H9 (cell line): ENCODE measurements around the gene CHRM4. TPM values are rescaled to one million over a fixed set of nuclear protein-coding genes. Genes with fewer than 3 reads are reported as not detected.
A peak's percentile ranks its signal among the peaks of the same experiment; 100 is the strongest.

ENCODE experiments used
- DNase-seq: peaks from one replicate; pipeline ENCODE4 v3.0.0-alpha.2; 2017
- H2AFZ ChIP-seq: one replicate; pipeline ENCODE4 v1.6.1; 2013; ENCODE audit warnings: mild to moderate bottlenecking, low read length, control low read depth, moderate library complexity
- H2AK5ac ChIP-seq: 2 replicates; pipeline ENCODE4 v1.6.1; 2013; ENCODE audit warnings: low read length, control low read depth, mixed read lengths; ENCODE audit not compliant: insufficient read length
- H2BK120ac ChIP-seq: one replicate; pipeline ENCODE4 v1.6.1; 2013; ENCODE audit warnings: low read depth, mild to moderate bottlenecking, low read length, control low read depth, inconsistent platforms; ENCODE audit not compliant: poor library complexity, severe bottlenecking
- H2BK12ac ChIP-seq: 2 replicates; pipeline ENCODE4 v1.6.1; 2013; ENCODE audit warnings: low read length, control low read depth, mixed read lengths, low read depth; ENCODE audit not compliant: insufficient read length
- H2BK15ac ChIP-seq: 2 replicates; pipeline ENCODE4 v1.6.1; 2013; ENCODE audit warnings: low read depth, low read length, control low read depth
- H2BK20ac ChIP-seq: one replicate; pipeline ENCODE4 v1.6.1; 2013; ENCODE audit warnings: low read depth, mild to moderate bottlenecking, low read length, control low read depth, inconsistent platforms; ENCODE audit not compliant: poor library complexity, severe bottlenecking
- H2BK5ac ChIP-seq: 2 replicates; pipeline ENCODE4 v1.6.1; 2013; ENCODE audit warnings: low read length, control low read depth, mixed read lengths; ENCODE audit not compliant: insufficient read length
- H3K14ac ChIP-seq: 2 replicates; pipeline ENCODE4 v1.6.1; 2013; ENCODE audit warnings: low read length, control low read depth; ENCODE audit not compliant: insufficient read depth
- H3K18ac ChIP-seq: 2 replicates; pipeline ENCODE4 v1.6.1; 2013; ENCODE audit warnings: low read depth, mild to moderate bottlenecking, mixed read lengths, low read length, control low read depth; ENCODE audit not compliant: insufficient read length
- H3K23ac ChIP-seq: 2 replicates; pipeline ENCODE4 v1.6.1; 2013; ENCODE audit warnings: low read length, control low read depth, mixed read lengths, low read depth; ENCODE audit not compliant: insufficient read length
- H3K23me2 ChIP-seq: 2 replicates; pipeline ENCODE4 v1.6.1; 2013; ENCODE audit warnings: low read depth, mild to moderate bottlenecking, mixed read lengths, low read length, control low read depth; ENCODE audit not compliant: insufficient read length, poor library complexity, severe bottlenecking
- H3K27ac ChIP-seq: 2 replicates; pipeline ENCODE4 v1.5.1; 2013; ENCODE audit warnings: low read length, control low read depth, mixed read lengths, low read depth; ENCODE audit not compliant: insufficient read length
- H3K27me3 ChIP-seq: 2 replicates; pipeline ENCODE4 v1.6.1; 2013; ENCODE audit warnings: low read length, control low read depth, inconsistent platforms; ENCODE audit not compliant: insufficient read depth
- H3K4ac ChIP-seq: 2 replicates; pipeline ENCODE4 v1.6.1; 2013; ENCODE audit warnings: low read depth, mild to moderate bottlenecking, control low read depth, inconsistent platforms, low read length, moderate library complexity
- H3K4me1 ChIP-seq: 2 replicates; pipeline ENCODE4 v1.6.1; 2013; ENCODE audit warnings: low read length, control low read depth, inconsistent platforms; ENCODE audit not compliant: insufficient read depth
- H3K4me2 ChIP-seq: 2 replicates; pipeline ENCODE4 v1.6.1; 2013; ENCODE audit warnings: low read length, control low read depth, mixed read lengths; ENCODE audit not compliant: insufficient read length, insufficient read depth
- H3K56ac ChIP-seq: 2 replicates; pipeline ENCODE4 v1.6.1; 2013; ENCODE audit warnings: low read depth, mild to moderate bottlenecking, mixed read lengths, low read length, control low read depth; ENCODE audit not compliant: insufficient read length
- H3K79me1 ChIP-seq: 2 replicates; pipeline ENCODE4 v1.6.1; 2013; ENCODE audit warnings: low read depth, mild to moderate bottlenecking, moderate library complexity, low read length, control low read depth, inconsistent platforms; ENCODE audit not compliant: insufficient read depth, poor library complexity, severe bottlenecking
- H3K79me2 ChIP-seq: 2 replicates; pipeline ENCODE4 v1.6.1; 2013; ENCODE audit warnings: low read length, control low read depth, inconsistent platforms; ENCODE audit not compliant: insufficient read depth
- H3K9ac ChIP-seq: 2 replicates; pipeline ENCODE4 v1.6.1; 2013; ENCODE audit warnings: low read length, control low read depth, mixed read lengths; ENCODE audit not compliant: insufficient read length; ENCODE audit errors: extremely low read depth
- H3K9me3 ChIP-seq: one replicate; pipeline ENCODE4 v1.6.1; 2013; ENCODE audit warnings: low read depth, low read length, inconsistent platforms; ENCODE audit not compliant: control insufficient read depth
- H3T11ph ChIP-seq: one replicate; pipeline ENCODE4 v1.6.1; 2013; ENCODE audit warnings: mild to moderate bottlenecking, low read length, control low read depth, inconsistent platforms
- H4K20me1 ChIP-seq: one replicate; pipeline ENCODE4 v1.6.1; 2013; ENCODE audit not compliant: control insufficient read depth, insufficient read length, insufficient read depth
- H4K5ac ChIP-seq: 2 replicates; pipeline ENCODE4 v1.6.1; 2013; ENCODE audit warnings: low read depth, mild to moderate bottlenecking, mixed read lengths, low read length, control low read depth; ENCODE audit not compliant: insufficient read length
- H4K8ac ChIP-seq: replicated peaks from 2 replicates; pipeline ENCODE4 v1.6.1; 2013; ENCODE audit warnings: low read length, control low read depth, mixed read lengths, low read depth; ENCODE audit not compliant: insufficient read length
- H4K91ac ChIP-seq: 2 replicates; pipeline ENCODE4 v1.6.1; 2013; ENCODE audit warnings: low read depth, mild to moderate bottlenecking, moderate library complexity, mixed read lengths, low read length, control low read depth; ENCODE audit not compliant: insufficient read length
- H3K27ac Mint-ChIP-seq, 3 experiments: 2 replicates in 2 of 3; 3 replicates in 1 of 3; pipeline ENCODE4 v1.8.0; 2020 to 2021; ENCODE audit warnings: mixed read lengths in 3 of 3, mild to moderate bottlenecking in 1 of 3, moderate library complexity in 1 of 3
- H3K27me3 Mint-ChIP-seq: 2 replicates; pipeline ENCODE4 v1.8.0; 2021; ENCODE audit warnings: low read depth, mild to moderate bottlenecking, moderate library complexity, mixed read lengths
- H3K36me3 Mint-ChIP-seq, 3 experiments: 2 replicates in 2 of 3; 3 replicates in 1 of 3; pipeline ENCODE4 v1.8.0; 2020 to 2021; ENCODE audit warnings: low read depth in 3 of 3, mixed read lengths in 3 of 3; ENCODE audit not compliant: insufficient read depth in 1 of 3
- H3K4me1 Mint-ChIP-seq, 2 experiments: 2 replicates each; pipeline ENCODE4 v1.8.0; 2020; ENCODE audit warnings: mixed read lengths in 2 of 2
- H3K4me3 Mint-ChIP-seq, 2 experiments: 2 replicates in 1 of 2; 3 replicates in 1 of 2; pipeline ENCODE4 v1.8.0; 2020 to 2021; ENCODE audit warnings: mild to moderate bottlenecking in 2 of 2, mixed read lengths in 2 of 2, moderate library complexity in 1 of 2
- H3K9me3 Mint-ChIP-seq, 2 experiments: 2 replicates in 1 of 2; 3 replicates in 1 of 2; pipeline ENCODE4 v1.8.0; 2020; ENCODE audit warnings: mild to moderate bottlenecking in 2 of 2, mixed read lengths in 2 of 2, moderate library complexity in 1 of 2
- CTCF ChIP-seq: fragments of 200-600 bp; sonication (generic); conservative IDR thresholded peaks from 3 replicates; pipeline ENCODE4 v1.8.0; 2021; ENCODE audit warnings: antibody characterized with exemption, mild to moderate bottlenecking
- WGBS: extraction: QIAGEN DNeasy Blood & Tissue Kit; methylation state at CpG from one replicate; pipeline ENCODE4 v1.1.7; 2013; ENCODE audit warnings: missing lambda C conversion rate, low lambda C conversion rate, mixed read lengths; ENCODE audit not compliant: insufficient read length; ENCODE audit errors: extremely low coverage; 5-methylcytosine and 5-hydroxymethylcytosine counted together
- total RNA-seq: library from RNA; stranded (reverse); gene quantifications from 2 replicates; pipeline ENCODE4 v1.2.1, GENCODE V29; 2021

The CHRM4 gene
- total RNA-seq, 1 experiment from 2014 or later, result 1.0 TPM

- H4K20me1 ChIP-seq, result no peaks in the 10 kb centered on the region
- no peak overlapping the region for H2AFZ ChIP-seq
- WGBS, result no CpG with 5 or more reads among the region's 3 CpGs
- H3K9ac ChIP-seq, result no peak overlapping the region
- Mint-ChIP-seq H3K27ac (peak overlapping the region; percentile 38 to 79 (median 61); a peak in 3 of 7 replicates), H3K36me3 (peaks cover 21 to 35% (median 24%) of the 10 kb centered on the region in 3 experiments; a peak in 6 of 7 replicates), H3K9me3 (no peaks in the 10 kb centered on the region), H3K27me3 (no peaks in the 10 kb centered on the region; the same call in 1 of the 2 replicates), H3K4me3 (no peak overlapping the region; a peak in 1 of 5 replicates), H3K4me1 (peaks cover 42 to 45% of the 10 kb centered on the region in 2 experiments)
- H2AK5ac ChIP-seq, result no peak overlapping the region
- no peak overlapping the region for H2BK20ac ChIP-seq
- no peak overlapping the region for H3K14ac ChIP-seq
- H3K23ac ChIP-seq, result no peak overlapping the region
- no peak overlapping the region for H2BK12ac ChIP-seq
- H3K27me3 ChIP-seq, result no peaks in the 10 kb centered on the region
- H3K56ac ChIP-seq, result no peak overlapping the region
- no peak overlapping the region for H2BK15ac ChIP-seq
- no peak for DNase-seq
- no peak overlapping the region for H4K8ac ChIP-seq
- no peaks in the 10 kb centered on the region for H3K79me2 ChIP-seq
- no peak overlapping the region for H3K27ac ChIP-seq
- peaks cover 19% of the 10 kb centered on the region for H3K4me1 ChIP-seq
- no peak overlapping the region for H3K18ac ChIP-seq
- TF ChIP-seq CTCF, result no peak
- no peak overlapping the region for H3K4me2 ChIP-seq
- no peak overlapping the region for H3T11ph ChIP-seq
- no peaks in the 10 kb centered on the region for H3K23me2 ChIP-seq
- H2BK5ac ChIP-seq, result no peak overlapping the region
- H3K4ac ChIP-seq, result no peak overlapping the region
- H4K91ac ChIP-seq, result no peak overlapping the region
- H3K9me3 ChIP-seq, result no peaks in the 10 kb centered on the region
- H2BK120ac ChIP-seq, result no peak overlapping the region
- no peak overlapping the region for H4K5ac ChIP-seq
- no peaks in the 10 kb centered on the region for H3K79me1 ChIP-seq
Observed at GRCh38 chr11:46436113-46436512, 44.5 kb upstream of the CHRM4 start.
